Body of pancreas (tissue), 4 donors: ENCODE data around the gene CABP5. TPM values are rescaled to one million over a fixed set of nuclear protein-coding genes. Genes with fewer than 3 reads are reported as not detected.

ENCODE experiments used
- ATAC-seq: fragments of 150-250 bp; one replicate; pipeline ENCODE4 v1.9.1; 2016
- DNase-seq, 4 donors: peaks; one replicate each; pipeline ENCODE4 v3.0.0-alpha.2; 2019
- H3K27ac ChIP-seq, 4 donors: fragments of 200-600 bp; sonication (generic); 1 replicate in 3 of 4; 2 replicates in 1 of 4; pipeline versions ENCODE4 v1.5.1 to v1.6.1; 2016 to 2019; ENCODE audit warnings: mild to moderate bottlenecking in 1 of 4, mixed read lengths in 1 of 4, moderate library complexity in 1 of 4
- H3K27me3 ChIP-seq, 2 donors: fragments of 200-600 bp; sonication (generic); one replicate each; pipeline ENCODE4 v1.6.0; 2016; ENCODE audit warnings: mild to moderate bottlenecking in 1 of 2
- H3K36me3 ChIP-seq, 2 donors: fragments of 200-600 bp; sonication (generic); replicated peaks in 1 of 2; 2 replicates each; pipeline ENCODE4 v1.5.1; 2016; ENCODE audit warnings: low read depth in 2 of 2; ENCODE audit not compliant: insufficient read depth in 1 of 2
- H3K4me1 ChIP-seq: fragments of 200-600 bp; sonication (generic); one replicate; pipeline ENCODE4 v1.6.0; 2016
- H3K4me3 ChIP-seq, 2 donors: fragments of 200-600 bp; sonication (generic); 1 replicate in 1 of 2; 2 replicates in 1 of 2; pipeline ENCODE4 v1.5.1; 2016 to 2019
- H3K9me3 ChIP-seq, 3 donors: fragments of 200-600 bp; sonication (generic); 1 replicate in 2 of 3; 2 replicates in 1 of 3; pipeline ENCODE4 v1.5.1; 2016
- POLR2A ChIP-seq, 3 donors: fragments of 450-650 bp; IDR thresholded peaks; one replicate each; pipeline ENCODE4 v1.6.1; 2016; ENCODE audit warnings: antibody characterized with exemption in 3 of 3, mild to moderate bottlenecking in 2 of 3
- WGBS, 2 donors: methylation state at CpG; one replicate each; pipeline ENCODE4 v1.1.5; 2017; 5-methylcytosine and 5-hydroxymethylcytosine counted together
- intact Hi-C: fragments of 100-400 bp; cut with DNase I; formaldehyde crosslinking; loops from one replicate; pipeline ENCODE4 v1.15.1; 2023
- total RNA-seq, 2 donors: library from RNA; depleted of rRNA; stranded (reverse); fragments of >200 nt; gene quantifications; one replicate each; pipeline ENCODE4 v1.1.0, GENCODE V29; 2016
- TF ChIP-seq, protein P1 (sequence below), 7 experiments: fragments of 450-650 bp in 4 of 7; fragments of 200-600 bp in 3 of 7; sonication (generic) in 3 of 7; IDR thresholded peaks; one replicate each; pipeline ENCODE4 v1.5.1; 2016 to 2019; ENCODE audit warnings: antibody characterized with exemption in 7 of 7

The CABP5 gene
- total RNA-seq, 2 donors from 2014 or later, result not detected

DNA sequence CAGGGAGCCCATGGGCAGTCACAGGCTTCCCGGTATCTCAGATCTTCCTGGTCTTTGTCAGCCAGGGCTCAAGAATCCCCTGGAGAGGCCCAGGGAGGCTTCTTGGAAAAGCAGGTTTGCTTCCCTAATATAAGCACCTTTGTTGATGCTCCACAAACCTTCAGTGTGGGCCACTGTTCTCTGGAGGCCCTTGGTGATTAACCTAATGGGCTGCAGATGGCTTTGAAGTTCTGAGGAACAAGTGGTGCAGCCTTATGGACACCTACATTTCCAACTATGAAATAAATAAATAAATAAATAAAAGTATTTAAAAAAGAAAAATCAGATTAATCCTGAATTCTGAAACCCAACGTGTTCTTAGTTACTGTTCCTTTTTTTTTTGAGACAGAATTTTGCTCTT is 51.8 kb downstream of the CABP5 start, which contains the start of gene BSPH1:
BSPH1 (minus strand) TSS at position 101 of the 400 bp plus-strand sequence; CDS start at position 12, 89 bp downstream.
- ATAC-seq (no peak), DNase-seq (no peak)
- Histone ChIP-seq H3K9me3 (no peaks in the 10 kb centered on the region), H3K27me3 (no peaks in the 10 kb centered on the region), H3K4me1 (no peaks in the 10 kb centered on the region), H3K27ac (no peak within 1 kb of the TSS), H3K4me3 (no peak within 1 kb of the TSS), H3K36me3 (no peaks in the 10 kb centered on the region)
- TF ChIP-seq POLR2A (IDR thresholded peaks at IDR 0.05), result no peak
- TF ChIP-seq, protein P1, sequence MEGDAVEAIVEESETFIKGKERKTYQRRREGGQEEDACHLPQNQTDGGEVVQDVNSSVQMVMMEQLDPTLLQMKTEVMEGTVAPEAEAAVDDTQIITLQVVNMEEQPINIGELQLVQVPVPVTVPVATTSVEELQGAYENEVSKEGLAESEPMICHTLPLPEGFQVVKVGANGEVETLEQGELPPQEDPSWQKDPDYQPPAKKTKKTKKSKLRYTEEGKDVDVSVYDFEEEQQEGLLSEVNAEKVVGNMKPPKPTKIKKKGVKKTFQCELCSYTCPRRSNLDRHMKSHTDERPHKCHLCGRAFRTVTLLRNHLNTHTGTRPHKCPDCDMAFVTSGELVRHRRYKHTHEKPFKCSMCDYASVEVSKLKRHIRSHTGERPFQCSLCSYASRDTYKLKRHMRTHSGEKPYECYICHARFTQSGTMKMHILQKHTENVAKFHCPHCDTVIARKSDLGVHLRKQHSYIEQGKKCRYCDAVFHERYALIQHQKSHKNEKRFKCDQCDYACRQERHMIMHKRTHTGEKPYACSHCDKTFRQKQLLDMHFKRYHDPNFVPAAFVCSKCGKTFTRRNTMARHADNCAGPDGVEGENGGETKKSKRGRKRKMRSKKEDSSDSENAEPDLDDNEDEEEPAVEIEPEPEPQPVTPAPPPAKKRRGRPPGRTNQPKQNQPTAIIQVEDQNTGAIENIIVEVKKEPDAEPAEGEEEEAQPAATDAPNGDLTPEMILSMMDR (IDR thresholded peaks at IDR 0.05), result no peak
- intact Hi-C loops, result no loop called here
- WGBS, 2 donors, result 46 to 51% methylated on average over 2 of the region's 2 CpGs

DNA sequence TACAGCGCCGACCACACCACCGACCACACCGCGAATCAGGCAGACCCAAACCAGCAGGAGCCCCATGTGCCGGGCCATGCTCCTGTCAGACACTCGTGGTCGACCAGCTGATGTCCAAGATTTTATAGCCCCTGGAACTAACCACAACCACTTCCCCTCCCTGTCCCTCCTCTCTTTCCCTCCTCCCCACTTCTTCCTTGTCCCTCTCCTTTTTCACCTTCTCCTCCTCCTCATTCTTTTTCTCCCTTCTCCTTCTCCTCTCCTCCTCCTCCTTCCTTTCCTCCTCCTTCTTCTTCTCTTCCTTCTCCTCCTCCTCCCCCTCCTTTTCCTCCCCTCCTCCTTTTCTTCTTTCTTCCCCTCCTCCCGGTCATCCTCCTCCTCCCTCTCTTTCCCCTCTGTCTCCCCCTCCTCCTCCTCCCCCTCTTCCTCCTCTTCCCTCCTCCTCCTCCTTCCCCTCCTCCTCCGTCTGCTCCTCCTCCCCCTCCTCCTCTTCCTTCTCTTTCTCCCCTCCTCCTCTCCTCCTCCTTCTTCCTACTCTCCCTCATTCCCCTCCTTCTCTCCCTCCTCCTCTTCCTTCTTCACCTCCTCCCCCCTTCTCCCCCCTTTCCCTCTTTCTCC is 52.6 kb downstream of the CABP5 start:
- H3K27me3 ChIP-seq, result no peaks in the 10 kb centered on the region
- intact Hi-C loops, result no loop called here
- no peaks in the 10 kb centered on the region for H3K36me3 ChIP-seq
- no peaks in the 10 kb centered on the region for H3K9me3 ChIP-seq
- TF ChIP-seq, protein P1 (IDR thresholded peaks at IDR 0.05), result no peak
- no peak for TF ChIP-seq POLR2A (IDR thresholded peaks at IDR 0.05)
- ATAC-seq (no peak), DNase-seq (no peak)
- H3K4me3 ChIP-seq, result no peak overlapping the region
- no peaks in the 10 kb centered on the region for H3K4me1 ChIP-seq
- H3K27ac ChIP-seq, result no peak overlapping the region
- 34 to 47% methylated on average over 9 to 10 of the region's 10 CpGs for WGBS, 2 donors

Other genes starting within 250 kb of the CABP5 start
- gene TPRX1, start 239.5 kb downstream of the CABP5 start, total RNA-seq, result not detected
- gene CRX, start 222.1 kb downstream of the CABP5 start, total RNA-seq, result not detected
- not detected for gene TPRX2, start 184.8 kb downstream of the CABP5 start, total RNA-seq
- gene SULT2A1, start 157.8 kb downstream of the CABP5 start, total RNA-seq, result not detected
- not detected for gene BSPH1, start 51.9 kb downstream of the CABP5 start, total RNA-seq
- gene ELSPBP1, start 49.4 kb downstream of the CABP5 start, total RNA-seq, result not detected
- 10 to 100 TPM in 1 of 2 donors, 1 to 10 TPM in 1; 4.4 to 10.9 TPM for gene PLA2G4C, start 66.7 kb upstream of the CABP5 start, total RNA-seq
- 10 to 100 TPM; 17.4 to 62.0 TPM for gene LIG1, start 126.3 kb upstream of the CABP5 start, total RNA-seq
- 1 to 10 TPM; 4.7 to 9.6 TPM for gene ZSWIM9, start 126.6 kb upstream of the CABP5 start, total RNA-seq
- gene CARD8, start 211.8 kb upstream of the CABP5 start, total RNA-seq, result 10 to 100 TPM; 23.7 to 24.4 TPM
- under 1 TPM in 1 of 2 donors, not detected in 1; 0.26 TPM for gene ZNF114, start 226.0 kb upstream of the CABP5 start, total RNA-seq